ENCODE data around the gene OTOA. TPM values are rescaled to one million over a fixed set of nuclear protein-coding genes. Genes with fewer than 3 reads are reported as not detected.

OTOA gene
- total RNA-seq, 1 donor from 2014 or later = not detected

DNA sequence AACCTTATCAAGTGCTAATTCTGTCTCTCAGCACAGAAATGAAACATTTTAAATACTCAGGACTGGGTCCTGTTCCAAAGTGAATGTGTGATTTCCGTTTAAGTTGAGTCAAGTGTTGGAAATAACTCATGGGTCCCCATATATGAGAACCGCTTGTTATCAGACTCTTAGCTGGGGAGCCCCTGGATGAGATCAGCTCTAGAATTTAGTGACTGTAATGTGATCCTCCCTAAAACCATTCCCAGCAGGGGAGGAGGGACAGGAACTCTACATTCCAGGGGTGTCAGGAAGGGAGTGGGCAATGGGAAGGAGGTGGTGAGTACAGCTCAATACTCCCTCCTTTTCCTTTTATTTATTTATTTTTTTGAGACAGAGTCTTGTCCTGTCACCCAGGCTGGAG is 37.5 kb downstream of the OTOA start:
- TF ChIP-seq, protein P1, sequence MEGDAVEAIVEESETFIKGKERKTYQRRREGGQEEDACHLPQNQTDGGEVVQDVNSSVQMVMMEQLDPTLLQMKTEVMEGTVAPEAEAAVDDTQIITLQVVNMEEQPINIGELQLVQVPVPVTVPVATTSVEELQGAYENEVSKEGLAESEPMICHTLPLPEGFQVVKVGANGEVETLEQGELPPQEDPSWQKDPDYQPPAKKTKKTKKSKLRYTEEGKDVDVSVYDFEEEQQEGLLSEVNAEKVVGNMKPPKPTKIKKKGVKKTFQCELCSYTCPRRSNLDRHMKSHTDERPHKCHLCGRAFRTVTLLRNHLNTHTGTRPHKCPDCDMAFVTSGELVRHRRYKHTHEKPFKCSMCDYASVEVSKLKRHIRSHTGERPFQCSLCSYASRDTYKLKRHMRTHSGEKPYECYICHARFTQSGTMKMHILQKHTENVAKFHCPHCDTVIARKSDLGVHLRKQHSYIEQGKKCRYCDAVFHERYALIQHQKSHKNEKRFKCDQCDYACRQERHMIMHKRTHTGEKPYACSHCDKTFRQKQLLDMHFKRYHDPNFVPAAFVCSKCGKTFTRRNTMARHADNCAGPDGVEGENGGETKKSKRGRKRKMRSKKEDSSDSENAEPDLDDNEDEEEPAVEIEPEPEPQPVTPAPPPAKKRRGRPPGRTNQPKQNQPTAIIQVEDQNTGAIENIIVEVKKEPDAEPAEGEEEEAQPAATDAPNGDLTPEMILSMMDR (IDR thresholded peaks at IDR 0.05) = no peak
- intact Hi-C loops (cut with DNase I) = no loop called here
- H3K27me3 ChIP-seq = no peaks in the 10 kb centered on the region
- no peaks in the 10 kb centered on the region for H3K4me1 ChIP-seq
- no peak overlapping the region for H3K27ac ChIP-seq
- no peaks in the 10 kb centered on the region for H3K36me3 ChIP-seq
- H3K4me3 ChIP-seq = no peak overlapping the region
- H3K9me3 ChIP-seq = no peaks in the 10 kb centered on the region
- DNase-seq (ENCODE audit: low spot score in 2 of 2) = no peak

DNA sequence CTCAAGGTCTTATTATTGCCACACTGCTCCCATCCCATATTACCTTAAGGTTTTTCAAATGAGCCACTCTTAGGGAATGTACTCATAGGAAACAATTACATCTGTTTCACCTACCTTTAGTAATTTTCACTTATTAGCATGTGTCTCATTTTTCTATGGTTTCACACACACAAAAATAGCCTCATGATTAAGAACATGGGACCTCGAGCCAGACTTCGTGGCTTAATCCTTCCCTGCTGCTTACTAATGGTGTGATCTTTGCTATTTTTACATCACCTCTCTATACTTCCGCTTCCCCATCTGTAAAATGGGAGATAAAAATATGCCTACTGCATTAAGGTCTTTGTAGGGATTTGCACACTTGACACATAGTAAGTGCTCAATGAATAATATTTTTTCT is 38.5 kb downstream of the OTOA start:
- intact Hi-C loops (cut with DNase I) = no loop called here
- Histone ChIP-seq H3K27ac (no peak overlapping the region), H3K4me1 (no peaks in the 10 kb centered on the region), H3K36me3 (no peaks in the 10 kb centered on the region), H3K4me3 (no peak overlapping the region), H3K9me3 (no peaks in the 10 kb centered on the region), H3K27me3 (no peaks in the 10 kb centered on the region)
- TF ChIP-seq, protein P1 (IDR thresholded peaks at IDR 0.05) = no peak
- no peak for DNase-seq (ENCODE audit: low spot score in 2 of 2)

DNA sequence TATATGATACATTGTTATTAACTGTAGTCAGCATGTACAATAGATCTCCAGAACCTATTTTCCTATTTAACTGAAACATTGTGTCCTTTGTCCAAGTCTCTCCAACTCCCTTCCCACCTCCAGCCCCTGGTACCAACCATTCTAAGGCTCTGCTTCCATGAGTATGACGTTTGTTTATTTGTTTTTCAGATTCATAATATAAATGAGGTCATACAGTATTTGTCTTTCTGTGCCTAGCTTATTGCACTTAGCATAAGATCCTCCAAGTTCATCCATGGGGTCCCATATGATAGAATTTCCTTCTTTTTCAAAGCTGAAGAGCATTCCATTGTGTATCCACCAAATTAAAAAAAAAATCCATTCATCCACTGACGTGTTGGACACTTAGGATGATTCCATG is 39.4 kb downstream of the OTOA start:
- intact Hi-C loops (cut with DNase I) = no loop called here
- TF ChIP-seq, protein P1 (IDR thresholded peaks at IDR 0.05) = no peak
- Histone ChIP-seq H3K4me3 (no peak overlapping the region), H3K9me3 (no peaks in the 10 kb centered on the region), H3K36me3 (no peaks in the 10 kb centered on the region), H3K27ac (no peak overlapping the region), H3K4me1 (no peaks in the 10 kb centered on the region), H3K27me3 (peaks cover 4% of the 10 kb centered on the region)
- DNase-seq (ENCODE audit: low spot score in 2 of 2) = no peak

DNA sequence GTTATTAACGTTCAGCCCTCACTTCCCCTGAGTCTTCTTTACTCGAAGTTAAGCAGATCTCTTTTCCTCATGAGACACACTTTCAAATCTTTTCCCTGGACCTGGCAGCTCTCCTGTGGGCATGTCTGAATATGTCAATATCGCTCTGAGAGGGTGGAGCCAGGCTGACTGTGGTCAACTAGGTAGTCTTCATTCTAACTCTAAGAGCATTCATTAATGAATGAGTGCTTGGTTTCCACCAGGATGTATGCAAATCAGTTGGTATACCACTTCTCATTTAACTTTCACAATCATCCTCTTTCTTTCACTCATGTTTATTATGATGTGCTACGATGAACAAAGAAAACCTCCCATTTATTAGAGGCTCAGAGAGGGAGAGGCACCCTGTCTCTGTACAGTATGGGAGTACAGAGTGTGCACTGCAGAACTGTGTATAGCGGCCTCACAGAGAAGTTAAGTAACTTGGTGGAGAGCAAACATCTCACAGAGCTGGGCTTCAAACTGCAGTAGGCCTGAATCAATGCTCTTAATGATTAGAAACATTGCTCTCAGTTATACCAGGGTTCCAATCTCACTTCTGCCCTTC is 39.9 kb downstream of the OTOA start:
- TF ChIP-seq, protein P1 (IDR thresholded peaks at IDR 0.05) = no peak
- Histone ChIP-seq H3K9me3 (no peaks in the 10 kb centered on the region), H3K27ac (no peak overlapping the region), H3K27me3 (peaks cover 4% of the 10 kb centered on the region), H3K4me3 (no peak overlapping the region), H3K36me3 (no peaks in the 10 kb centered on the region), H3K4me1 (no peaks in the 10 kb centered on the region)
- intact Hi-C loops (cut with DNase I) = no loop called here
- DNase-seq (ENCODE audit: low spot score in 2 of 2) = no peak

DNA sequence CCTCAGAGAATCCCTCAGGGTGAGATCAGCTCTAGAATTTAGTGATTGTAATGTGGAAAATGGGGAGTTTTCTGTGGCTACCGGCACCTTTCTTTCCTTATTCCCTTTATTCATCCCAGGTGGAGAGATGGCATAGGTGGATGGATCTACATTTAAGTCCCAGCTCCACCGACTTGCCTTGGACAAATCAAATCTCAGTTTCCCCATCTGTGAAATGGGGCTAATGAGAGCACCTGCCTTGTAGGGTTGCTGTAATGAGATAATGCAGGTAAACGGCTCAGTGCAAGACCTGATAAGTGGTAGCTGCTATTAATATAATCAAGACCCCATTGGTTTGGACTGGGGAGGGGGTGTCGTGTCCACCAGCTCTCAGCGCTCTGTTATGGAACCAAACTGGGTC is 40.5 kb downstream of the OTOA start:
- TF ChIP-seq, protein P1 (IDR thresholded peaks at IDR 0.05) = no peak
- Histone ChIP-seq H3K9me3 (no peaks in the 10 kb centered on the region), H3K4me3 (no peak overlapping the region), H3K4me1 (no peaks in the 10 kb centered on the region), H3K27me3 (peaks cover 4% of the 10 kb centered on the region), H3K27ac (no peak overlapping the region), H3K36me3 (no peaks in the 10 kb centered on the region)
- no peak for DNase-seq (ENCODE audit: low spot score in 2 of 2)
- intact Hi-C loops (cut with DNase I) = no loop called here

DNA sequence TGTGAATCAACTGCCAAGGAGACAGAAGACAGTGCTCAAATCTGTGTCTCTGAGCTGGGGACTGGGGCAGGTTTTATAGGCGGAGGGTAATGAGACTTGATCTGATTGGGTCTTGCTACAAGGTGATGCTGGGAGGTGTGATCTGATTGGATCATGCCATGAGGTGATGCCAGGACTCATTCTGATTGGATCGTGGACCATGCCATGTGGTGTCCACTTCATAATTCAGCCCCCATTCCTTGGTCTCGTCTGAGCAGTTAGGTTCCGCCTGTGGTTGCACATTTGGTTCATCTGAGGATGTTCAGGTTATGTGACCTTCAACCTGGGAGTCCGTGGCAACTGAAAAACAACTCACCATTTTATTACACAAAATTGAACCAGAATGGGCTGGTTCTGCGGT is 41.0 kb downstream of the OTOA start:
- Histone ChIP-seq H3K36me3 (no peaks in the 10 kb centered on the region), H3K27me3 (peaks cover 4% of the 10 kb centered on the region), H3K4me1 (no peaks in the 10 kb centered on the region), H3K9me3 (no peaks in the 10 kb centered on the region), H3K4me3 (no peak overlapping the region), H3K27ac (no peak overlapping the region)
- intact Hi-C loops (cut with DNase I) = loop anchor here (5.0 kb wide), 1 partner anchor 122 kb away; no protein-coding TSS in a partner anchor
- DNase-seq (ENCODE audit: low spot score in 2 of 2) = no peak
- TF ChIP-seq, protein P1 (IDR thresholded peaks at IDR 0.05) = no peak
